ENCODE measurements around the gene SYT1.
A peak's percentile ranks its signal among the peaks of the same experiment; 100 is the strongest.

Gene SYT1

GRCh38 chr12:79006306-79006705 lies 141.7 kb downstream of the SYT1 start:
- Histone ChIP-seq H3K79me2 (ENCODE audit: insufficient read depth, low read length) (no peaks in the 10 kb centered on the region), H2AFZ (ENCODE audit: low read depth, low read length, severe bottlenecking) (peak overlapping the region; percentile 1), H3F3A (ENCODE audit: insufficient read depth) (no peaks in the 10 kb centered on the region)

DNA sequence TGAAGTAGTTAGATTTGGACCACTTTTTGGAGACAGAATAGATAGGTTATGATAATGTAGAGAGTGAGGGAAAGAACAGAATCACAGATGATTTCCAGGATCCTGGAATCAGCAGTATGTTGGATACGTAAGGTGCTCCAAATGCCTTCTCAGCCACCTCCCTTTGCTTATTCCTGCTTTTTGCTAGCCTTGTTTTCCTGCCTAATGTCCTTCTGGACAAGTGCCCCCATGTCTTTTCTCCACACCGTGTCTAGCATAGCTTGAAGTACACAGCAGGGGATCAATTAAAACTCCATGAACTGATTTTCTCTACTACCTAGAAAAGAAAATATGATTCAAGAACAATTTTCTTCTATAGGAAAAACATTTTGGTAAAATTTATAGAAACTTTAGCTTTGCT lies 144.0 kb downstream of the SYT1 start:
- no peak overlapping the region for H3K4me3 ChIP-seq (ENCODE audit: insufficient read depth, low read length, poor library complexity, severe bottlenecking)
- no peaks in the 10 kb centered on the region for H3K79me2 ChIP-seq (ENCODE audit: insufficient read depth, low read length)
- H3K9ac ChIP-seq (ENCODE audit: low read length), result no peak overlapping the region
- TF ChIP-seq, protein P1, sequence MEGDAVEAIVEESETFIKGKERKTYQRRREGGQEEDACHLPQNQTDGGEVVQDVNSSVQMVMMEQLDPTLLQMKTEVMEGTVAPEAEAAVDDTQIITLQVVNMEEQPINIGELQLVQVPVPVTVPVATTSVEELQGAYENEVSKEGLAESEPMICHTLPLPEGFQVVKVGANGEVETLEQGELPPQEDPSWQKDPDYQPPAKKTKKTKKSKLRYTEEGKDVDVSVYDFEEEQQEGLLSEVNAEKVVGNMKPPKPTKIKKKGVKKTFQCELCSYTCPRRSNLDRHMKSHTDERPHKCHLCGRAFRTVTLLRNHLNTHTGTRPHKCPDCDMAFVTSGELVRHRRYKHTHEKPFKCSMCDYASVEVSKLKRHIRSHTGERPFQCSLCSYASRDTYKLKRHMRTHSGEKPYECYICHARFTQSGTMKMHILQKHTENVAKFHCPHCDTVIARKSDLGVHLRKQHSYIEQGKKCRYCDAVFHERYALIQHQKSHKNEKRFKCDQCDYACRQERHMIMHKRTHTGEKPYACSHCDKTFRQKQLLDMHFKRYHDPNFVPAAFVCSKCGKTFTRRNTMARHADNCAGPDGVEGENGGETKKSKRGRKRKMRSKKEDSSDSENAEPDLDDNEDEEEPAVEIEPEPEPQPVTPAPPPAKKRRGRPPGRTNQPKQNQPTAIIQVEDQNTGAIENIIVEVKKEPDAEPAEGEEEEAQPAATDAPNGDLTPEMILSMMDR (IDR thresholded peaks at IDR 0.05; ENCODE audit: insufficient read depth, low read length, poor library complexity, severe bottlenecking), result no peak
- TF ChIP-seq EZH2phosphoT487 (conservative IDR thresholded peaks at IDR 0.05; ENCODE audit: low read length), result no peak
- H4K20me1 ChIP-seq (ENCODE audit: low read depth, low read length), result no peaks in the 10 kb centered on the region
- no peak overlapping the region for H3K27ac ChIP-seq (ENCODE audit: low read depth, low read length)
- no peaks in the 10 kb centered on the region for H3F3A ChIP-seq (ENCODE audit: insufficient read depth)
- H3K36me3 ChIP-seq (ENCODE audit: low read length), result no peaks in the 10 kb centered on the region
- no peaks in the 10 kb centered on the region for H3K9me2 ChIP-seq (replicated peaks; ENCODE audit: insufficient read depth, low read length)
- H3K4me2 ChIP-seq (ENCODE audit: low read depth, low read length, poor library complexity, severe bottlenecking), result no peak overlapping the region
- H3K27me3 ChIP-seq (ENCODE audit: low read length), result no peaks in the 10 kb centered on the region
- H3K9me3 ChIP-seq (ENCODE audit: insufficient read depth, low read length), result no peaks in the 10 kb centered on the region
- H2AFZ ChIP-seq (ENCODE audit: low read depth, low read length, severe bottlenecking), result no peak overlapping the region

More at GRCh38 chr12:79006306-79006705, 141.7 kb downstream of the SYT1 start:
- Histone ChIP-seq H3K4me3 (ENCODE audit: insufficient read depth, low read length, poor library complexity, severe bottlenecking) (no peak overlapping the region), H3K27ac (ENCODE audit: low read depth, low read length) (no peak overlapping the region), H3K9me3 (ENCODE audit: insufficient read depth, low read length) (no peaks in the 10 kb centered on the region), H3K9ac (ENCODE audit: low read length) (no peak overlapping the region), H3K4me2 (ENCODE audit: low read depth, low read length, poor library complexity, severe bottlenecking) (no peak overlapping the region), H3K36me3 (ENCODE audit: low read length) (no peaks in the 10 kb centered on the region), H3K27me3 (ENCODE audit: low read length) (no peaks in the 10 kb centered on the region), H3K9me2 (replicated peaks; ENCODE audit: insufficient read depth, low read length) (no peaks in the 10 kb centered on the region), H4K20me1 (ENCODE audit: low read depth, low read length) (no peaks in the 10 kb centered on the region)
- TF ChIP-seq EZH2phosphoT487 (conservative IDR thresholded peaks at IDR 0.05; ENCODE audit: low read length), result no peak
- TF ChIP-seq, protein P1 (IDR thresholded peaks at IDR 0.05; ENCODE audit: insufficient read depth, low read length, poor library complexity, severe bottlenecking), result no peak

DNA sequence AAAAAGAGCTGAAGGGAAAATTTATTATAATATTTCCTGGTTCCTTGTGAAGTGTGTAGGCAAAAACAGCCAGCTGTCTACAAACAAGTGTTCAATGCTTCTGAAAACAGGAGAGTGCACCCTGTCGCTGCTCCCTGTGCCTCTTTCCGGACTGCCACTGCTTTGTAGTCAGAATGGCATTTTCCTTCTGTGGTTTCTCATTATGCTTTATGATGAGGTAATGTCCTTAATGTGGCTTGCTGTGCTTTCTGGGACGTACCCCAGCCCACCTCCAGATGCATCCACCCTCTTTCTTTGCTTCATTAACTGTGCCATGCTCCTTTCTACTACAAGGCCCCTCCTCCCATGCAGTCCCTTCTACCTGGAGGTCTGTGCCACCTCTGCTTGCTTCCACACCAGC lies 148.1 kb downstream of the SYT1 start:
- TF ChIP-seq, protein P1 (IDR thresholded peaks at IDR 0.05; ENCODE audit: insufficient read depth, low read length, poor library complexity, severe bottlenecking), result no peak
- TF ChIP-seq EZH2phosphoT487 (conservative IDR thresholded peaks at IDR 0.05; ENCODE audit: low read length), result no peak
- H3K36me3 ChIP-seq (ENCODE audit: low read length), result no peaks in the 10 kb centered on the region
- no peak overlapping the region for H3K9ac ChIP-seq (ENCODE audit: low read length)
- no peak overlapping the region for H3K4me3 ChIP-seq (ENCODE audit: insufficient read depth, low read length, poor library complexity, severe bottlenecking)
- H4K20me1 ChIP-seq (ENCODE audit: low read depth, low read length), result no peaks in the 10 kb centered on the region
- no peaks in the 10 kb centered on the region for H3K79me2 ChIP-seq (ENCODE audit: insufficient read depth, low read length)
- no peak overlapping the region for H2AFZ ChIP-seq (ENCODE audit: low read depth, low read length, severe bottlenecking)
- no peaks in the 10 kb centered on the region for H3K9me2 ChIP-seq (replicated peaks; ENCODE audit: insufficient read depth, low read length)
- H3K4me2 ChIP-seq (ENCODE audit: low read depth, low read length, poor library complexity, severe bottlenecking), result no peak overlapping the region
- no peak overlapping the region for H3K27ac ChIP-seq (ENCODE audit: low read depth, low read length)
- no peaks in the 10 kb centered on the region for H3F3A ChIP-seq (ENCODE audit: insufficient read depth)
- no peaks in the 10 kb centered on the region for H3K9me3 ChIP-seq (ENCODE audit: insufficient read depth, low read length)
- no peaks in the 10 kb centered on the region for H3K27me3 ChIP-seq (ENCODE audit: low read length)
